NCI-H2081 treated with DMSO at 0.1 percent for 48 hours (cell line): Measurements from ENCODE around the gene SMARCE1.
"Not testable (repeated sequence)": the region's sequence is repeated elsewhere in the genome, so short reads cannot be mapped to it uniquely, and the experiment has no call there.

ENCODE experiments used
- DNase-seq: peaks from one replicate; lab custom pipeline; 2025; lab: John Stamatoyannopoulos, UW

SMARCE1 gene

DNA sequence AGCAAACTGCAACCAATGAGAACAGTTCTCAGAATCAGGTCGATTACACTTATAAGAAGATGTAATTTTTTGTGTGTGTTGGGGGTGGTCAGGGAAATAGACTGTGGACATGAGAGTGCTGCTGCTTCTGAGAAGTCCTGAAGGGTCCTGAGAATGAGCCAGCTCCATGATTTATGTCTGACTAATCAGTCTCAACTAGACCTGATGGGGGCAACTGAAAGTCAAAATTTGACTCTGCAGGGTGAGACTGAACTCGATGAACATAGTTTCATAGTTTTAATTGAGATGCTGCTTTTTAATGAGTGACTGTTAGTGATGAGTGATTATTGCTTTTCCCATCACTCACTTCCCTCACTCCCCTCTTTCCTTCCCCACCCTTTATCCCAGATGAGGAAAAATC lies 37.3 kb downstream of the SMARCE1 start:
- no peak for DNase-seq

- no peak for DNase-seq
These were observed 39.5 kb downstream of the SMARCE1 start for GRCh38 chr17:40608061-40608581.

DNA sequence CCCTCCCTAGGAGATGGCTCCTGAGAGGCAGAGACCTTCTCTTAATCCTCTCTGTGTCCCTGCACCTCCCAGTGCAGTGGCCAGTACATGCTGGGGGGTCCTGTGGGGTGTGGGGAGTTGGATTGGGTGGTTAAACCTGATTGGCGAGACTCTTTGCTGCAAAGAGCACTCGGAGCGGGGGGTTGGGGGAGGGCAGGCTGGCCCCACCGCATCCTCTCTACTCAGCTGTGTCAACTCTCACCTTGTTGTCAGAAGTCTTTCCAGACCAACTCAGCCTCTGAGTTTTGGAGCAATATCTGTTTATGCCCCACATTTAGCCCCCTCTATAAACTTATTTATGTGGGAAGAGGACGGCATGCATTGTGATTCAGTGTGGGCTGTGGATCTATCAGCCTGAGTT lies 40.0 kb downstream of the SMARCE1 start:
- DNase-seq: no peak

- DNase-seq: no peak
These were observed 40.9 kb downstream of the SMARCE1 start for GRCh38 chr17:40606548-40607353.

- no peak for DNase-seq
These were observed 42.3 kb downstream of the SMARCE1 start for GRCh38 chr17:40605306-40605705.

DNA sequence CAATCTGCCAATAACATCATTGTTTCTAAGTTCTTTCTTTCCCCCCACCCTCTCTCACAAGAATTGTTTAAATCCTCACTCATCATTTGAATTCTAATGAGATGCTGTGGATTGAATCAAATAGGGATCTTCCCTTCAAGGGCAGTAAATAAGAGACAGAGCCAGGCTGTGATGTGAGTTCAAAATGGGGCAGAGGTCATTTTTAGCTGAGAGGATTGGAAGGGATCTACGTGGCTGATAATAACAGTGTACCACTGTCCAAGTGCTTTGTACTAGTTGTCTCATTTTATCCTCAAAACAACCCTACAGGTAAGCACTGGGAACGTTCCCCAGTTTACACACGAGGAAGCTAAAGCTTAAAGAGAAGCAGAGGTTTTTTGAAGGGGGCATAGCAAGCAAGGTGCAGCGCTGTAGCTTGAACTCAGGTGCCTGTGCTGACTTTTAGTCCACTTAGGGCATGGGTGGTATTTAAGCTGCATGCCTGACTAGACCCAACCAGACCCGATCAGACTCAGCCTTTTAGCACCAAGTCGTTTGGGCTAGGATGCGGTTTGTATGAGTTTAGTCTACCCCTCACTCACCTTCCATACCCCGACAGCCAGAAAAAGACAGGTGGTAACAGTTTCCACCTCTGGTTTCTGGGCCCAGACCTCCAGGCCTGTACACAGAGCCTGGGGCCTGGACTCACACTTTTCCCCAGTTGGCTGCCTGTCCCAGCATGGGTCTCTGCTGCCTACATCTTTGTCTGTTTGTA lies 43.1 kb downstream of the SMARCE1 start:
- DNase-seq: no peak

DNA sequence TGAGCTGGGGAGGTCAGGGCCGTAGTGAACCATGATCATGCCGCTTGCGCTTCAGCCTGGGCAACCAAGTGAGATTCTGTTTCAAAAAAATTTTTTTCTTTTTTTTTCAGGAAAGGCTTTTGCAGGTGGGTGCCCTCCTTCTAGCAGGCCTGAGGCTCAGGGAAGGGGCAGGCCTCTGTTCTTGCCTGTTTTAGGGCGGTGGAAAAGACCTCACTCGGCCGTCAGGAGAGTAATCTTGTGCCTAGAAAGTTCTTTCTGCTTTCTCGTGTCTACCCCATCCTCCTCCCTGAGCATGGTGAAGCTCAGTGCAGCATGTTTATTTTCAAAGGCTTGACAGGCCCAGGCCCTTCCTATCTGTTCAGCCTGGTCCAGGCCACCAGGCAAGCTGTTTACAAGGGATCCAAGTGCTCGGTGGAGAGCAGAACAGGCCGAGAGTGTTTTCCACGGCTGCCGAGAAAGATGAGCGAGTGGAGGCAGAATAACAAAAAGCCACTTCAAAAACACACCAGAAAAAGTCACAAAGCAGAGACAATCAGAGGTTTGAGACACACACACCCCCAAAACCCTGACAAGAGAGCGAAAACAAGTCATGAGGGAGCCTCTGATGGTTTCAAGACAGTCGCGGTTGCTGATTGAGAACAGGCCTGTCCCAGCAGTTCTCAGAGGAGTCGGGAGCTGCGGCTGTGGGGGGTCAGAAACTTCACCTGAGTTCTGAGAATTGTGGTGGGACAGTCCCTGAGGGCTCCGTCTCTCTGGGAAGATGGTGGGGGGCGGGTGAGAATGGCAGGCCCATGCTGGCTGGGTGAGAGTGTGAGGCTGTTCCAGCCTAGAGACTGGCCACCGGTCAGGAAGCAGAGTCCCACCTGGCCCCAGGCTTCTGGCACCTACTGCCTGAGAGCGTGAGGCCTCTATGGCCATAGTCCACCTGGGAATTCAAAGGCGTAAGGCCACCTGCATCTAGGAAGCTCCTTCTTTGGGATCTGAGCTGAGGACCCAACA lies 44.9 kb downstream of the SMARCE1 start:
- DNase-seq: no peak

DNA sequence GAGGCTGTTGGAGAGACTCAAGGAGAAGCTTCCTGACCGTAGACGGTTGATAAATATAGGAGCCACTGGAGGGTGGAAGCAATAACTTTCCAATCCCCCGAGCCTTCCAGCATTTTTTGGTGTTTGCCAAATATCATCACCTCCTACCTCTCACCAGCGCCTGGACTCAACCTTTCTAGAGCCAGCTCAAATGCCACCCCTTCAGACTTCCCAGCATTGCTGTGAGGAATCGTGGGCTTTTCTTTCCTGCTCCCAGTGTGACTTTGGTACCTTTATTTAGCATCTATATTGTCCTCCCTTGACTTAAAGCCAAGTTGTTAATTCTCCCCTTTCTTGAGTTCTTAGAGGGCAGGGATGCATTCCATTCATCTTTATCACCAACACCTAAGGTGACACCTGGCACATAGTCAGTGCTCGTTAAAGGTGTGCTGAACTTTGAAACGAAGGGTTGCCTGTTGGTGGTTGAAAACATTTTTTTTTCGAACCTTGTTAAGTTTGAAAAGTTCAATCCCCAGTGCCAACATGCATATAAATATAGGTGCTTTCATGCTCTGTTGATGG lies 47.1 kb downstream of the SMARCE1 start:
- no peak for DNase-seq

- DNase-seq: no peak
These were observed 48.2 kb downstream of the SMARCE1 start for GRCh38 chr17:40599468-40599763.

GRCh38 chr17:40598619-40599467 lies 48.8 kb downstream of the SMARCE1 start:
- DNase-seq: no peak

DNA sequence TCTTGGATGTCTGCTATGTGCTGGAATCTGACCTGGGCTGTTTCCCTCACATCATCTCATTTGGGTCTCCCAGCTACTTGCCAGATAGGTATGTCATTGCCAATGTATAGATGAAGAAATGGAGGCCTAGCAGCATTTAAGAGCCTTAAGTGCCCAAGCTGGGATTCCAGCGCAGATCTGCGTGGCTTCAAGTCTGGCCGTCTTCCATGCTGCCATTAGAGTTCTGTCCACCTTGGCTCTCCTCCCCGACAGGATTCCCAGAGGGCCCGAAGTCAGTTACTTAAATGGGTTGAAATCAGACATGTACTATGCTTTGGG lies 49.4 kb downstream of the SMARCE1 start:
- DNase-seq: no peak

DNA sequence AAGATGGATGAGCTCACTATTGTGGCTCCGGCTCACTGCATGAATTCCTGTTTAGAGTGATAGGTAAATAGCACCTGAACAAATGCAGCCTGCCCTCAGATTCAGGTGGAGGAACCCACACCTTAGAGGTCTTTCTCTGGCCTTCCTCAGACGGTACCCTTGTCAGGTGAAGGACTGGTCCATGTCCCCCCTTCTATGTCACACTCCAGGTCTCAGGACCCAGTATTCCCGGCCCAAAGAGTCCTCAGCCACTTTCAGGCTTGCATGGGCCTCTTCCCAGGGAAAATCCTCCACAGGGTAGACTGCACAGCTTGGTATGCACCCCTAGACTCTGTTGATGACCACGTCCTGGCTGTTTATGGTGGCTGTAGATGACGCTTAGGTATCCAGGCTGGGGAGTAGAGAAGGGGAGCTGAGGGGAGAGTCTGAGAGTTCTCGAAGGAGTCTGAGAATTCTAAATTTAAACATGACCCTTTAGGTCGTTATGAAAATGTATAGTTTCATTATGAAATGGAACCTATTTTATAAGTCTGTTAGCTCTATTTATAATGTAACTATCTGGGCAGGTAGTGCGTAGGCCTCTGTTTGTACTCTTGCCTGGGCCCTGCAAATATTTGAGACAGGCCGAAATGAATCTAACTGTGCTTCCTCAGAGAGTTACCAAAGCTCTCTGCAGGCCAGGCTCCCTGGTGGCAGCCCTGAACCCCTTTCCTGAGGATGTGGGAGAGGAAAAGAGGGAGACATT lies 49.9 kb downstream of the SMARCE1 start:
- no peak for DNase-seq

- DNase-seq: no peak
These were observed 50.5 kb downstream of the SMARCE1 start for GRCh38 chr17:40597156-40597555.

DNA sequence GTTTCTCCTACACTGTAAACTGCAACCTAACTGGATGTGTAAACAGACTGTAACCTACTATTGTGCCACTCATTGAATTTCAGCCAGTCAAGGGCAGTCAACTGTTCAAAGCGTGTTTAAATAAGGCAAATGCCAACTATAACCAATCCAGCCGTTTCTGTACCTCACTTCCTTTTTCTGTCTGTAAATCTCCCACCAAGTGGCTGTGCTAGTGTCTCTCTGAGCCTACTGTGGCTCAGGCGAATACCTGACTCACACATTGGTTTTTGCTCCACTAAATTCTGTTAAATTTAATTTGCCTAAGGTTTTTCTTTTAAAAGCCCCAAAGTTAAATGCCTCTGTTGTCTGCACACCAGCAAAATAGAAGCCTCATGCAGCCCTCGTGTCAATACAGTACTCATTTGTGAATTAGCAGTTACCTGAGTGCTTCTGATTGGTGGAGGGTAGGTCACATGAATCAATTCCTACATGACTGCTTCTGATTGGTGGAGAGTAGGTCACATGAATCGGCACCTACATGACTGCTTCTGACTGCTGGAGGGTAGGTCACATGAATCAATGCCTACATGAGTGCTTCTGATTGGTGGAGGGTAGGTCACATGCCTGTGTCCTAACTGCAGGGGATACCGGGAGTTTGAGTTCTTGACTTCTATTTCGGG lies 51.2 kb downstream of the SMARCE1 start:
- no peak for DNase-seq

DNA sequence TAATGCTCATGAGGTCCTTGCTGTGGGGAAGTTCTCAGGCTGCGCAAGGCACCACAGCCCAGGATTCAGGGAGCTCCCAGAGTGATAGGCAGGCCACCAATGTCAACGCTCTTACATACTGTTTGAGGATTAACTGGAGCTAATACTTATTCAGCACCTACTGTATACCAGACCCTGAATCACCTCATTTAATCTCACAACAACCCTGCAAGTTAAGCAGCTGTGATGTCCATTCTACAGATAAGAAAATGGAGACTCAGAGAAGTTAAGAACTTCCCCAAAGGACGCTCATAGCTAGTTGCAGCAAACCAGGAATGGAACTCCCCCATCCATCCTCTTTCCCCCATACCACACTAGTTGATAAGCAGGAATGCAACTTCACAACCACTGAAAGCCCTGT lies 56.9 kb downstream of the SMARCE1 start:
- DNase-seq: no peak

- no peak for DNase-seq
These were observed 59.1 kb downstream of the SMARCE1 start for GRCh38 chr17:40588552-40588951.

DNA sequence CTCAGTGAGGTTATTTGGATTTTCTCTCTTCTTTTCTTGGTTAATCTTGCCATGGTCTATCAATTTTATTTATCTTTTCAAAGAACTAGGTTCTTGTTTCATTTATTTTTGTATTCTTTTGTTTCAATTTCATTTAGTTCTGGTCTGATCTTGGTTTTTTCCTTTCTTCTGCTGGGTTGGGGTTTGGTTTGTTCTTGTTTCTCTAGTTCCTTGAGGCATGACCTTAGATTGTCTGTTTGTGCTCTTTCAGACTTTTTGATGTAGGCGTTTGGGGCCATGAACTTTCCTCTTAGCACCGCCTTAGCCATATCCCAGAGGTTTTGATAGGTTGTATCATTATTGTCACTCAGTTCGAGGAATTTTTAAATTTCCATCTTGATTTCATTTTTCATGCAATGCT lies 61.4 kb downstream of the SMARCE1 start:
- DNase-seq: not testable (repeated sequence)

DNA sequence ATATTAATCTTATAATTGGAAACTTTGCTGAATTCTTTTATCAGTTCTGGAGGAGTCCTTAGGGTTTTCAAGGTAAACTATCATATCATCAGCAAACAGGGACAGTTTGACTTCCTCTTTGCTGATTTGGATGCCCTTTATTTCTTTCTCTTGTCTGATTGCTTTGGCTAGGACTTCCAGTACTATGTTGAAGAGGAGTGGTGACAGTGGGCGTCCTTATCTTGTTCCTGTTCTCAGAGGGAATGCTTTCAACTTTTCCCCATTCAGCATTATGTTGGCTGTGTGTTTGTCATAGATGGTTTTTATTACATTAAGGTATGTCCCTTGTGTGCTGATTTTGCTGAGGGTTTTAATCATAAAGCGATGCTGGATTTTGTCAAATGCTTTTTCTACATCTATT lies 62.7 kb downstream of the SMARCE1 start:
- not testable (repeated sequence) for DNase-seq

DNA sequence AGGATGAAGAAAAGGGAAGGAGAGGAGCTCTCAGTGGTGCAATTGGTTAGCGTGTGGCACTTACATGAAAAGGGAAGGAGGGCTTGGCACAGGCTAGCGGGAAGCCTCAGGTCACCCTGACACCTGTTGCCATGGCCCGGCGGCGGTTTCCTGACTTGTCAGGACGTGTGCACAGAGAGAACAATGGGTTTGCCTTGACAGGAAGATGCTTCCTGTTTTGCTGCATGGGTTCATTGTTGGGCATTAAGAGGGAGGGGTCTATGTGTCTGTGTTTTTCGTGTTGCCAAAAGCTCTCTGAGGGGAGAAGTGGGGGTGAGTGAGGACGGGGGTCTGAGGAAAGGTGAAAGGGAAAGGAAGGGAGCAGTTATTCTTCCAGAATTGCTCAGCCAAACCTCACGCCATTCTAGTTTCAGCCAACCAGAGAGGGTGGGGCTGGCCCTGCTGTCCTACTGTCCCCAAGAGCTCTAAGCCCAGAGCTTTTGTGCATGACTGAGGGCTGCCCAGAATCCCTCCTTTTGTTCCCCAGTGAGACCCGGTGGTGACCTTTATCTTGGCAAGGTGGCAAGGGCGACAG lies 65.2 kb downstream of the SMARCE1 start:
- peak; percentile 20 for DNase-seq
